ENCODE results near the gene NID2. TPM values are rescaled to one million over a fixed set of nuclear protein-coding genes. Genes with fewer than 3 reads are reported as not detected.

The NID2 gene
- total RNA-seq, 4 donors from 2014 or later = 8.6 to 16.5 (median 11.5) TPM

- Histone ChIP-seq H3K4me1 (peaks cover 0 to 26% (median 0%) of the 10 kb centered on the region in 4 donors), H3K27ac (peak overlapping the region in 3 of 4 donors; percentile 6 to 74 (median 71)), H3K4me3 (peak overlapping the region in 1 of 4 donors; percentile 19), H3K9me3 (no peaks in the 10 kb centered on the region), H3K36me3 (no peaks in the 10 kb centered on the region), H3K27me3 (no peaks in the 10 kb centered on the region)
- no peak for TF ChIP-seq CTCF (IDR thresholded peaks at IDR 0.05)
- TF ChIP-seq POLR2A (IDR thresholded peaks at IDR 0.05) = no peak
- DNase-seq = no peak
Observed at GRCh38 chr14:52020161-52020714, 48.6 kb downstream of the NID2 start.

- Histone ChIP-seq H3K36me3 (no peaks in the 10 kb centered on the region), H3K4me3 (no peak overlapping the region), H3K4me1 (peaks cover 0 to 26% (median 0%) of the 10 kb centered on the region in 4 donors)
Observed at GRCh38 chr14:52018970-52019369, 49.9 kb downstream of the NID2 start.

GRCh38 chr14:52018252-52018651, 50.6 kb downstream of the NID2 start:
- DNase-seq = peak in 1 of 3 donors; percentile 78
- H3K4me3 ChIP-seq = no peak overlapping the region
- H3K9me3 ChIP-seq = no peaks in the 10 kb centered on the region
- H3K27ac ChIP-seq = peak overlapping the region in 1 of 4 donors; percentile 74
- TF ChIP-seq POLR2A (IDR thresholded peaks at IDR 0.05) (no peak), CTCF (IDR thresholded peaks at IDR 0.05) (no peak)
- no peaks in the 10 kb centered on the region for H3K36me3 ChIP-seq
- no peaks in the 10 kb centered on the region for H3K27me3 ChIP-seq
- peaks cover 0 to 26% (median 0%) of the 10 kb centered on the region in 4 donors for H3K4me1 ChIP-seq

More at GRCh38 chr14:52018970-52019369, 49.9 kb downstream of the NID2 start:
- H3K9me3 ChIP-seq = no peaks in the 10 kb centered on the region
- H3K27ac ChIP-seq = peak overlapping the region in 1 of 4 donors; percentile 74
- no peak for DNase-seq
- H3K27me3 ChIP-seq = no peaks in the 10 kb centered on the region
- no peak for TF ChIP-seq CTCF (IDR thresholded peaks at IDR 0.05)
- TF ChIP-seq POLR2A (IDR thresholded peaks at IDR 0.05) = no peak

GRCh38 chr14:52015411-52016030, 53.3 kb downstream of the NID2 start:
- DNase-seq = no peak
- H3K27me3 ChIP-seq = no peaks in the 10 kb centered on the region
- H3K4me3 ChIP-seq = no peak overlapping the region
- H3K9me3 ChIP-seq = no peaks in the 10 kb centered on the region
- TF ChIP-seq CTCF (IDR thresholded peaks at IDR 0.05) (peak in 3 of 6 experiments; percentile 4 to 23 (median 23)), POLR2A (IDR thresholded peaks at IDR 0.05) (no peak)
- H3K4me1 ChIP-seq = peaks cover 0 to 13% (median 0%) of the 10 kb centered on the region in 4 donors
- H3K36me3 ChIP-seq = peaks cover 0 to 13% (median 0%) of the 10 kb centered on the region in 3 donors
- H3K27ac ChIP-seq = no peak overlapping the region

GRCh38 chr14:52014601-52015267, 54.1 kb downstream of the NID2 start:
- no peak overlapping the region for H3K4me3 ChIP-seq
- H3K9me3 ChIP-seq = no peaks in the 10 kb centered on the region
- TF ChIP-seq POLR2A (IDR thresholded peaks at IDR 0.05) (no peak), CTCF (IDR thresholded peaks at IDR 0.05) (no peak)
- peaks cover 0 to 8% (median 0%) of the 10 kb centered on the region in 4 donors for H3K4me1 ChIP-seq
- no peak for DNase-seq
- H3K27me3 ChIP-seq = no peaks in the 10 kb centered on the region
- no peak overlapping the region for H3K27ac ChIP-seq
- peaks cover 0 to 21% (median 0%) of the 10 kb centered on the region in 3 donors for H3K36me3 ChIP-seq
